Hepatic stellate cell (primary cell): ENCODE data around the gene KCNK1.

ENCODE experiments used
- DNase-seq: peaks from one replicate; pipeline ENCODE4 v3.0.0; 2011; ENCODE audit warnings: low spot score

Gene KCNK1

GRCh38 chr1:233613252-233614172 is at the start of gene KCNK1:
KCNK1 (plus strand) TSS chr1:233614106; CDS start chr1:233614172, 66 bp downstream.
- DNase-seq = no peak

GRCh38 chr1:233565313-233565712 is 48.6 kb upstream of the KCNK1 start:
- DNase-seq = no peak

GRCh38 chr1:233566886-233567285 is 47.0 kb upstream of the KCNK1 start:
- no peak for DNase-seq

- DNase-seq = no peak
Measured at GRCh38 chr1:233569636-233570035, 44.3 kb upstream of the KCNK1 start.

- DNase-seq = no peak
Measured at GRCh38 chr1:233570216-233570615, 43.7 kb upstream of the KCNK1 start.

GRCh38 chr1:233570706-233571105 is 43.2 kb upstream of the KCNK1 start:
- DNase-seq = no peak

- no peak for DNase-seq
Measured at GRCh38 chr1:233572896-233573295, 41.0 kb upstream of the KCNK1 start.

- DNase-seq = no peak
Measured at GRCh38 chr1:233575450-233575849, 38.5 kb upstream of the KCNK1 start.

- no peak for DNase-seq
Measured at GRCh38 chr1:233582439-233582838, 31.5 kb upstream of the KCNK1 start.

GRCh38 chr1:233584376-233584775 is 29.5 kb upstream of the KCNK1 start:
- no peak for DNase-seq

- DNase-seq = no peak
Measured at GRCh38 chr1:233584931-233585330, 29.0 kb upstream of the KCNK1 start.

- DNase-seq = no peak
Measured at GRCh38 chr1:233586301-233586700, 27.6 kb upstream of the KCNK1 start.

GRCh38 chr1:233587196-233587595 is 26.7 kb upstream of the KCNK1 start:
- no peak for DNase-seq

- DNase-seq = no peak
Measured at GRCh38 chr1:233587958-233588799, 25.7 kb upstream of the KCNK1 start.

GRCh38 chr1:233597489-233597901 is 16.4 kb upstream of the KCNK1 start:
- no peak for DNase-seq

GRCh38 chr1:233598891-233599541 is 14.9 kb upstream of the KCNK1 start:
- DNase-seq = no peak

- DNase-seq = no peak
Measured at GRCh38 chr1:233599542-233600073, 14.3 kb upstream of the KCNK1 start.

- no peak for DNase-seq
Measured at GRCh38 chr1:233600488-233600887, 13.4 kb upstream of the KCNK1 start.

GRCh38 chr1:233603478-233603877 is 10.4 kb upstream of the KCNK1 start:
- DNase-seq = no peak

GRCh38 chr1:233605205-233605604 is 8.7 kb upstream of the KCNK1 start:
- DNase-seq = no peak

- no peak for DNase-seq
Measured at GRCh38 chr1:233606813-233607212, 7.1 kb upstream of the KCNK1 start.
